ENCODE data around the gene WNT5A.

- TF ChIP-seq EP300 (IDR thresholded peaks at IDR 0.05) (no peak), POLR2A (IDR thresholded peaks at IDR 0.05; ENCODE audit: low read depth) (no peak), CTCF (IDR thresholded peaks at IDR 0.05) (no peak)
Observed at GRCh38 chr3:55439657-55440056, 47.4 kb downstream of the WNT5A start.

Measured in esophagus muscularis mucosa (tissue), 4 donors.